H1 (cell line): ENCODE data around the gene MYO1G. TPM values are rescaled to one million over a fixed set of nuclear protein-coding genes. Genes with fewer than 3 reads are reported as not detected.

Experiments
- ASH2L ChIP-seq: fragments of 200-600, 300-600 bp; sonication (generic); IDR thresholded peaks from one replicate; pipeline ENCODE4 v1.7.1; 2017; ENCODE audit warnings: low read length
- CBX8 ChIP-seq: fragments of 300-800, 300-1000 bp; sonication (generic); IDR thresholded peaks from 2 replicates; pipeline ENCODE4 v1.7.1; 2016; ENCODE audit warnings: low read depth, low read length, borderline replicate concordance
- CHD1 ChIP-seq: IDR thresholded peaks from 2 replicates; pipeline ENCODE4 v1.6.1; 2012; ENCODE audit warnings: low read depth, low read length, improper control_type of control experiment
- CHD2 ChIP-seq: IDR thresholded peaks from 2 replicates; pipeline ENCODE4 v1.6.1; 2012; ENCODE audit warnings: low read length, improper control_type of control experiment
- EZH2 ChIP-seq: fragments of 200-600 bp; sonication (generic); IDR thresholded peaks from 2 replicates; pipeline ENCODE4 v1.7.1; 2012; ENCODE audit warnings: low read depth, mild to moderate bottlenecking, moderate library complexity, low read length, inconsistent platforms; ENCODE audit not compliant: severe bottlenecking
- GTF2F1 ChIP-seq: IDR thresholded peaks from 2 replicates; pipeline ENCODE4 v1.6.1; 2012; ENCODE audit warnings: low read depth, low read length, improper control_type of control experiment, borderline replicate concordance
- HDAC2 ChIP-seq, 2 experiments: fragments of 300-600 bp in 1 of 2; sonication (generic) in 1 of 2; IDR thresholded peaks; 2 replicates each; pipeline ENCODE4 v1.6.1; 2011 to 2012; ENCODE audit warnings: low read depth in 2 of 2, low read length in 2 of 2, mild to moderate bottlenecking in 2 of 2, moderate library complexity in 2 of 2, borderline replicate concordance in 1 of 2, inconsistent platforms in 1 of 2
- JUND ChIP-seq: IDR thresholded peaks from 2 replicates; pipeline ENCODE4 v1.6.1; 2011; ENCODE audit warnings: mild to moderate bottlenecking, improper control_type of control experiment, low read length
- MAFK ChIP-seq: IDR thresholded peaks from 2 replicates; pipeline ENCODE4 v1.6.1; 2012; ENCODE audit warnings: low read depth, mild to moderate bottlenecking, improper control_type of control experiment, low read length
- NRF1 ChIP-seq: IDR thresholded peaks from 2 replicates; pipeline ENCODE4 v1.6.1; 2011; ENCODE audit warnings: mild to moderate bottlenecking, low read depth, low read length, improper control_type of control experiment
- PHF8 ChIP-seq: fragments of 200-600 bp; sonication (generic); conservative IDR thresholded peaks from 2 replicates; pipeline ENCODE4 v1.7.1; 2012; ENCODE audit warnings: low read depth, mild to moderate bottlenecking, inconsistent platforms, low read length, moderate library complexity
- POLR2AphosphoS5 ChIP-seq: IDR thresholded peaks from 2 replicates; pipeline ENCODE4 v1.6.1; 2011; ENCODE audit warnings: low read depth, low read length
- SIX5 ChIP-seq: IDR thresholded peaks from 2 replicates; pipeline ENCODE4 v1.6.1; 2011; ENCODE audit warnings: mild to moderate bottlenecking, low read depth, low read length
- SP1 ChIP-seq: IDR thresholded peaks from 2 replicates; pipeline ENCODE4 v1.6.1; 2011; ENCODE audit warnings: low read depth, low read length
- SP2 ChIP-seq: IDR thresholded peaks from 2 replicates; pipeline ENCODE4 v1.6.1; 2012; ENCODE audit warnings: mild to moderate bottlenecking, low read length, inconsistent platforms
- SP4 ChIP-seq: IDR thresholded peaks from 2 replicates; pipeline ENCODE4 v1.6.1; 2012; ENCODE audit warnings: low read length, inconsistent platforms
- TAF1 ChIP-seq: IDR thresholded peaks from 2 replicates; pipeline ENCODE4 v1.6.1; 2011; ENCODE audit warnings: mild to moderate bottlenecking, low read depth, low read length
- TAF7 ChIP-seq: optimal IDR thresholded peaks from 2 replicates; pipeline ENCODE3; 2011; ENCODE audit warnings: low read depth, mild to moderate bottlenecking, inconsistent platforms, low read length, moderate library complexity, borderline replicate concordance
- TBP ChIP-seq: IDR thresholded peaks from 2 replicates; pipeline ENCODE4 v1.6.1; 2011; ENCODE audit warnings: low read depth, low read length, improper control_type of control experiment
- polyA plus RNA-seq, 7 experiments: library from polyadenylated mRNA; depleted of rRNA in 3 of 7; stranded (reverse) in 5 of 7; unstranded in 2 of 7; fragments of >200 nt in 5 of 7; fragments of 200-250 nt in 2 of 7; gene quantifications; 1 replicate in 5 of 7; 2 replicates in 1 of 7; 4 replicates in 1 of 7; pipeline versions ENCODE4 v1.2.1 to v1.2.3, GENCODE V29; 2011 to 2013; ENCODE audit warnings: missing spikeins in 2 of 7, mixed read lengths in 2 of 7
- total RNA-seq: library from RNA; stranded (reverse); fragmentation: NEBNext Ultra II Directional; extraction: Animal tissue kit (Norgen Biotek cat#: 25700); gene quantifications from 2 replicates; pipeline ENCODE4 v1.2.1, GENCODE V29; 2021
- TF ChIP-seq, protein P1 (sequence below): IDR thresholded peaks from 2 replicates; pipeline ENCODE4 v1.6.1; 2011; ENCODE audit warnings: low read length, improper control_type of control experiment
- TF ChIP-seq, protein P2 (sequence below): IDR thresholded peaks from 2 replicates; pipeline ENCODE4 v1.6.1; 2012; ENCODE audit warnings: inconsistent platforms
- TF ChIP-seq, protein P3 (sequence below): IDR thresholded peaks from 2 replicates; pipeline ENCODE4 v1.6.1; 2012; ENCODE audit warnings: low read length, inconsistent platforms

The MYO1G gene
- total and polyA plus RNA-seq, 2 of the 8 experiments (the other 6 are each of a cell fraction or from before 2014, with no cell fraction given): 0.08 to 0.19 TPM

DNA sequence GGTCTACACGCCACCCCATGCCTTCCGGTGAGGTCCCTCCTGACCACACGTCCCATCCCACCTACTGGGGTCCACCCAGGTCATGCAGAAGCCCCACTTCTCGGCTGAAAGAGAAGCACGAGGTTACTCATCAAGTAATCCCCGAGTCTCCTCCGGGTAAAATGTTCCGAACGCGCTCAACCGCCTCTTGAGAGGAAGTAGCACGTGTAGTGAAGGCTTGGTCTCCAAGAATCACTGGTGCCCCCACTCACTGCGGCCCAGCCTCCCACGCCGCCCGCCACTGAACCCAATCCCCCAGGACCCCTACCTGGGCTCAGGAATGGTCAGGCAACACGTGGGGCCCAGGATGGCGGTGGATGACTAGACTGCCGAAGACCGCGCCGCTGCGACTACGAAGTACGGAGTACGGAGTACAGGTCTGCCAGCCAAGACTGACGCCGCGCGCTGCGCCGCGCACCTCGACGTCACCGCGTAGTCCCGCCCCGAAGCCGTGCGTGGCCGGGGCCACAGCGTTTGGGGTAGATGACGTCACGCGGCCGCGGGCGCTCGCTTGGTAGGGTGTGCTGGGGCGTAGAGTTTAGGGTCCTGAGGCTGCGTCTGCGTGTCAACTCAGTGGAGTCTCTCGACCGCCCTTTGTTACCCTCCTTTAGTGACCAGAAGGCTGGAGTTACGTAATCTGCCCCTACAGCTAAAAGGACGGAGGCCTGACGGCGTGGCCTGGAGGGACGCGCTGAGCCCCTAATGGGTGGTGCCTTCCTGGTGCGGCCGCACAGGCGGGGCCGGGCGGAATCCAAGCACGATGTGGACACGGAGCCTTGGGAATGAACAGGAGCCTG lies 7.6 kb upstream of the MYO1G start (continued):
- TF ChIP-seq PHF8: peak; percentile 98
- TF ChIP-seq SP4: no peak; the same call in 1 of the 2 replicates
- TF ChIP-seq, protein P1, sequence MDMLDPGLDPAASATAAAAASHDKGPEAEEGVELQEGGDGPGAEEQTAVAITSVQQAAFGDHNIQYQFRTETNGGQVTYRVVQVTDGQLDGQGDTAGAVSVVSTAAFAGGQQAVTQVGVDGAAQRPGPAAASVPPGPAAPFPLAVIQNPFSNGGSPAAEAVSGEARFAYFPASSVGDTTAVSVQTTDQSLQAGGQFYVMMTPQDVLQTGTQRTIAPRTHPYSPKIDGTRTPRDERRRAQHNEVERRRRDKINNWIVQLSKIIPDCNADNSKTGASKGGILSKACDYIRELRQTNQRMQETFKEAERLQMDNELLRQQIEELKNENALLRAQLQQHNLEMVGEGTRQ: 0 out of 2 replicates have a peak, but pooled peaks have one; percentile 13
- TF ChIP-seq, protein P2, sequence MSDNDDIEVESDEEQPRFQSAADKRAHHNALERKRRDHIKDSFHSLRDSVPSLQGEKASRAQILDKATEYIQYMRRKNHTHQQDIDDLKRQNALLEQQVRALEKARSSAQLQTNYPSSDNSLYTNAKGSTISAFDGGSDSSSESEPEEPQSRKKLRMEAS: peak; percentile 98
- TF ChIP-seq HDAC2 (IDR thresholded peaks at IDR 0.05; ENCODE audit: borderline replicate concordance in 1 of 2, low read depth in 2 of 2, low read length in 2 of 2): no peak
- peak; percentile 66 for TF ChIP-seq SP1
- peak; percentile 83 for TF ChIP-seq GTF2F1
- TF ChIP-seq, protein P3, sequence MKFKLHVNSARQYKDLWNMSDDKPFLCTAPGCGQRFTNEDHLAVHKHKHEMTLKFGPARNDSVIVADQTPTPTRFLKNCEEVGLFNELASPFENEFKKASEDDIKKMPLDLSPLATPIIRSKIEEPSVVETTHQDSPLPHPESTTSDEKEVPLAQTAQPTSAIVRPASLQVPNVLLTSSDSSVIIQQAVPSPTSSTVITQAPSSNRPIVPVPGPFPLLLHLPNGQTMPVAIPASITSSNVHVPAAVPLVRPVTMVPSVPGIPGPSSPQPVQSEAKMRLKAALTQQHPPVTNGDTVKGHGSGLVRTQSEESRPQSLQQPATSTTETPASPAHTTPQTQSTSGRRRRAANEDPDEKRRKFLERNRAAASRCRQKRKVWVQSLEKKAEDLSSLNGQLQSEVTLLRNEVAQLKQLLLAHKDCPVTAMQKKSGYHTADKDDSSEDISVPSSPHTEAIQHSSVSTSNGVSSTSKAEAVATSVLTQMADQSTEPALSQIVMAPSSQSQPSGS: peak; percentile 96
- TF ChIP-seq TAF1: peak; percentile 100
- 0 out of 2 replicates have a peak, but pooled peaks have one; percentile 32 for TF ChIP-seq CHD1
- peak; percentile 98 for TF ChIP-seq POLR2AphosphoS5
- peak; percentile 85 for TF ChIP-seq ASH2L
- TF ChIP-seq SP2: no peak
- no peak for TF ChIP-seq MAFK
- peak; percentile 96 for TF ChIP-seq TBP
- no peak; the same call in 1 of the 2 replicates for TF ChIP-seq CHD2
- no peak for TF ChIP-seq CBX8
- TF ChIP-seq SIX5: no peak
- TF ChIP-seq TAF7: peak; percentile 98
- peak; percentile 91 for TF ChIP-seq JUND
- peak; percentile 27; the same call in 1 of the 2 replicates for TF ChIP-seq NRF1
- TF ChIP-seq EZH2: no peak
